GM10847 (cell line): ENCODE measurements around the gene HORMAD2.

ENCODE experiments used
- POLR2A ChIP-seq: IDR thresholded peaks from 2 replicates; pipeline ENCODE4 v1.6.1; 2011; ENCODE audit not compliant: insufficient read length; ENCODE audit errors: extremely low read depth

HORMAD2 gene

GRCh38 chr22:30123463-30123862 is 43.2 kb downstream of the HORMAD2 start:
- no peak for TF ChIP-seq POLR2A

DNA sequence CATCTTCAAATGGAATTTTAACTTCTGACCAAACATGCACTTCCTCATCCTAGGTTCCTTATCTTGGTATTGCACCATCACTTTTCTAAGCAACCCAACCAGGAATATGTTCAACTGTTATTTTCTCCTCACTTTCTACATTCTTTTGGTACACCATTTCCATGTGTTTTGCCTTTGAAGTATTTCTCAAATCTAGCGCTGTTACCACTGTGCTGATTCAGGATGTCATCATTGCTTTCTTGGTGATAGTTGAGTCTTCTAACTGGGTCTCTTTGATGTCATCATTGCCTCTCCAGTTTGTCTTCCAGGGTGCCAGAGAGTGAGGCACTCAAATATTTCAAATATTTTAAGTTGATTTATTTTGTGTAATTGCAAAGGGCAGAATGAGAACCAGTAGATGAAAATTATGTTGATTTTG is 47.5 kb downstream of the HORMAD2 start:
- TF ChIP-seq POLR2A: no peak

GRCh38 chr22:30128511-30128910 is 48.2 kb downstream of the HORMAD2 start:
- TF ChIP-seq POLR2A: no peak

DNA sequence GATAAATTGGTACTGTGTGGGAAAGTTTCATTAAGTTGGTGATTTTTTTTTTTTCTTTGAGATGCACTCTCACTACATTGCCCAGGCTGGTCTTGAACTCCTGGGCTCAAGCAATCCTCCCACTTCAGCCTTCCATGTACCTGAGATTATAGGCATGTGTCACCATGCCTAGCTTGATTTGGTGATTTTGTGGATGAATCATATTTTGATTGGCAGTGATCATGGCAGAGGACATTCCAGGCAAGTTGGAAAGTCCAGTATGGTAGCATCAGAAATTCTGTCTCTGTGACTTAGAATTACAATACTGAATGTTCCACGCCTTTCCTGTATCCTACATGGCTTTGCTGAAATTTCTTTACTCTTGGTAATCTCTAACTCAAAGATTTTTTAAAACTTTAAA is 49.4 kb downstream of the HORMAD2 start:
- TF ChIP-seq POLR2A: no peak

GRCh38 chr22:30132290-30132996 is 52.2 kb downstream of the HORMAD2 start:
- no peak for TF ChIP-seq POLR2A

- no peak for TF ChIP-seq POLR2A
Measured at GRCh38 chr22:30140414-30140813, 60.1 kb downstream of the HORMAD2 start.

DNA sequence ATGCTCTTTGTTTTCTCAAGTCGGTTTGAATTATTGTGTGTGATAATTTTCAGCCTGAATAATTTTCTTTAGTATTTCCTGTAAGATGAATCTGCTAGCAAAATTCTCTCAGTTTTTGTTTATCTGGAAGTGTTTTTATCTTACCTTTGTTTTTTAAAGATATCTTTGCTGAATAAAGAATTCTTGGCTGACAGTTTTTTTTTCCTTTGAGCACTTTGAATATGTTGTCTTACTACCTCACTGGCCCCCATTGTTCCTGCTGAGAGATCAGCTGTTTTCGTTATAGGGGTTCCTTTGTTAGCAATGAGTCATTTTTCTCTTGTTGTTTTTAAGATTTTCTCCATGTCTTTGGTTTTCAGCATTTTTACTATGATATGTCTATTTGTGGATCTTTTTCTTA is 63.0 kb downstream of the HORMAD2 start:
- TF ChIP-seq POLR2A: no peak

- no peak for TF ChIP-seq POLR2A
Measured at GRCh38 chr22:30144391-30144790, 64.1 kb downstream of the HORMAD2 start.

DNA sequence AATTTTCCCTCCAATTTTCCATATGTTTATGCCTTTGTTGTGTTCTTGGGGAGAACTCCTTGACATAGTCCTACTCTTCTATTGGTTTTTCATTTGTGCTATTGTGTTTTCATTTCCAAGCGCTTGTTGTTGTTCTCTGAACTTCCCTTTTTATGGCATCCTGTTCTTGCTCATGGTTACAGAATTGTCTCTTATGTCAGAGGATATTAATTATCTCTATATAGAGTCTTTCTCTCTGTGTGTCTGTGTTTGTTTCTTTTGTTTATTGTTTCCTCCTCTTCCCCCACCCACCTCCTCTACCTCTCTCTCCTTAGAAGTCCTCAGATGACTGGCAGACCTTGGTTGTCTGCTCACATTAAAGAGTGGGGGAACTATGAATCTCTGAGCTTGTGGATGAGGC is 69.9 kb downstream of the HORMAD2 start:
- no peak for TF ChIP-seq POLR2A

DNA sequence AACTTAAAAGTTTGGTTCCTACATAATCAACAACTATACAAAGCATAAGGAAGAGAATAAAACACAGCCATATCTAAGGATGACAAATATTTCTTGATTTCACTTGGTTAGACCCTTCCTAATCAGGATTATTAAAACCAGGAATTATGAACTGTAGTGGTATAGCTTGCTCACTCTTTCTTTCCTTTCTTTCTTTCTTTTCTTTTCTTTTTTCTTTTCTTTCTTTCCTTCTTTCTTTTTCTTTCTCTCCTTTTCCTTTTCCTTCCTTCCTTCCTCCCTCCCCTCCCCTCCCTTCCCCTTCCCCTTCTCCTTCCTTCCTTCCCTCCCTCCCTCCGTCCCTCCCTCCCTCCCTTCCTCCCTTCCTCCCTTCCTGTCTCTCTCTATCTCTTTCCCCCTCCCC is 78.0 kb downstream of the HORMAD2 start:
- no peak for TF ChIP-seq POLR2A

DNA sequence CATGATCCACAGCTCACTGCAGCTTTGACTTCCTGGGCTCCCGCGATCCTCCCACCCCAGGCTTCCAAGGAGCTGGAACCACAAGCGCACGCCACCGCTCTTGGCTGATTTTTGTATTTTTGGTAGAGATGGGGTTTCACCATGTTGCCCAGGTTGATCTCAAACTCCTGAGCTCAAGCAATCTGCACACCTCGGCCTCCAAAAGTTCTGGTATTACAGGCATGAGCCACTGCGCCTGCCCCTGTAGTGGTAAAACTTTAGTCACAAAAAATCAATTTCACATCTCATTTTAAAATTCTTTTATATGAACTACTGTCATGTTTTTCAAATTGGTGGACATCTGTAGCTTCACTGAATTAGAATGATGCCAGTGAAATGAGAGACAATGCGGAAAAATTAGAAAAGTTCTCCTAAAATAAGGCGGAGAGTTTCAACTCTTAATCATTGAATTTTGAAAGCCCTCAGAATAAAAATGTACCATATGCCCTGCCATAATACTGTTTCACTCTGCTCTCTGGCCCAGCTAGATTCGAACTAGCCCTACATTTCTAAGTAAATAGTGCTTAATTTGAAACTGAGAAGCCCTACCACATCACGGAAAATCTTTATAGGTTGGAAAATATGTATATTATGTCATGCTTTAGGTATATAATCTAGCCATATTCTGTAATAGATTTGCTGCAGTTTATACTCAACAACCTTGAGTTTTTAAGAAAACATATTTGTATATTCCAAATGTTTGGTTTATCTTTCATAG is 78.7 kb downstream of the HORMAD2 start:
- TF ChIP-seq POLR2A: no peak

DNA sequence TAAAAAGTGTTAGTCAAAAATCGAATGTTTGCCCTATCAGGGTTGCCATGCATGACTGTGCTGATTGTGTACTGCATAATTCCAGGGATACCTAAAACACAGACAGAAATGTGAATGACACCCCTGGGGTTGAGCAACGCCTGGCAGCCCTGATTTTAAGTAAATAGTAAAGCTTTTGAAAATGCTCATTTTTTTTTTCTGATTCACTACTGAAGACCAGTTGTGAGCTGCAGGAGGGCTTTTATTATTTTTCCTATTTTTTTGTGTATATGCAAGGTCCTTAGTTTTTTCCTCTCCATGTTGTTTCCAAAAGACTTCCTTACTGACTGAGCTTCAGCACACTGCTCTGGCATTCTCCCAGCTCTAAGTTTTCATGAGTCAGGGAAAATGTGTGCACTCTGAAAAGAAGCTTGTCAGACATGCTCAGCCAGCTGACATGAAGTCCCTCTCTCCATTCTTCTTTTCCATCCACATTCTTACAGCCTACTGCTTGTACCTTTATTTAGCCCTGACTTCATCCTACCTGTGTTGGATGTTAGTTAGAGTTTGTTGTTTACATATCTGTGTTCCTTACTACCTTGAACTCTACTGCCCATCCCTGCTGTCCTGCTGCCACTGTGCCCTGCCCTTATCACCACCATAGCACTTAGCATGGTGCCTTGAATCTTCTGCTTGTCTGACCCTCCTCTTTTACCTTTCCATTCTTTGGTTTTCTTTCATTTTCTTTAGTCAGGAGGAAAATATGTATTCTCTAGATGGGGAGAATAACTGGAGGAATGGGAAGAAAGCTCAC is 79.5 kb downstream of the HORMAD2 start:
- TF ChIP-seq POLR2A: no peak

- TF ChIP-seq POLR2A: no peak
Measured at GRCh38 chr22:30161051-30161469, 80.8 kb downstream of the HORMAD2 start.

DNA sequence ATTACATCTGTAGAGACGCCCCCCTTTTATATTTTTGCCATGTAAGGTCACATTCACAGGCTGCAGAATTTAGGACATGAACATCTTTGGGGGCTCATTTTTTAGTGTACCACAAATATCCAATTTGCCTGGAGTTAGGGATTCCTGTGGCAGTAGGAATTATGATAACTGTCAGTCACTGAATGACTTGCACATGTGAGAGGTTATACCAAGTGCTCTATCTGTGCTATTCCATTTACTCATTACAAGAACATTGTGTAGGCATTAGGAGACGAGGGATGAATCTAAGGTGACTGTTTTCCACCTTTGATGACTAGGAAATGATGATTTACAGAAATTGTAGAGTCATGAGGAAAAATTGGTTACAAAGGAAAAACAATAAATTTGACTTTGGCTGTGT is 87.0 kb downstream of the HORMAD2 start:
- TF ChIP-seq POLR2A: no peak

DNA sequence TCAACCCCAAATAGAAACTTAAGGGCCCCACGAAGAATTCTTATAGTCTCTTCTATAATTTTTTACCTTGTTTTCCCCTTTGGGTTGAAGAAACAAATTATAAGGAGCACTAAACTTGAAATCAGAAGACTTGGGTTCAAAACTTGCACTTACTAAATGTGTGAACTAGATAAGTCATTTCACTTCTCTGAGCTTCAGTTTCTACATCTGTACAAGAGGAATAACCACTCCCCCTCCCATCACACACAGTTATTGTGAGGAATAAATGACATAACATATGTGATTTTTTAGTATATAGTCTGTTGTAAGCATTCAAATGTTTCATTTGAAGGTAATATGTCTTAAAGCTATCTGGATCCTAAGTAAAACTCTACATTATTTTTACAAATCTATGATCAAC is 87.5 kb downstream of the HORMAD2 start:
- no peak for TF ChIP-seq POLR2A

DNA sequence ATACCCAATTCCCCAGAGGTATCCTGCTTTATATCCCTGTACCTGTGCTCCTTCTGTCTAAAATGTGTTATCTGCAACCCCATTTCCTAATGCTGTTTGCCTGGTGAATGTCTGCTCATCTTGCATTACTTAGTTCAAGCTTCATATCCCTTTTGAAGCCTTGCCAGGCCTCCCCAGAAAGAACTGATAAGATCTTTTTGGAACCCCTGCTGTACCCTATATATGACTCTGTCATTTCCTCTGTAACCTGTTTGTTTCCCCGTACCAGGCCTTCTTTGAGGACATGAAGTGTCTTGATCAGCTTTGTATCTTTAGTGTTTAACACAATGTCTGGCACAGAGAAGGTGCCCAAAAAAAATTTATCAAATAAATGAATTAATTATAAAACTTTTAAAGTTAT is 88.7 kb downstream of the HORMAD2 start:
- no peak for TF ChIP-seq POLR2A
